GM23248 (cell line): Measurements from ENCODE around the gene VAV2. TPM values are rescaled to one million over a fixed set of nuclear protein-coding genes. Genes with fewer than 3 reads are reported as not detected.

ENCODE experiments used
- DNase-seq: peaks from one replicate; pipeline ENCODE4 v3.0.0-alpha.2; 2015
- H2AFZ ChIP-seq: fragments of 200-600 bp; sonication (generic); 2 replicates; pipeline ENCODE4 v1.6.1; 2016; ENCODE audit warnings: antibody characterized with exemption
- H3F3A ChIP-seq: fragments of 200-600 bp; sonication (generic); 2 replicates; pipeline ENCODE4 v1.6.1; 2016; ENCODE audit warnings: mild to moderate bottlenecking, antibody characterized with exemption, mixed run types; ENCODE audit not compliant: insufficient read depth
- H3K27ac ChIP-seq: fragments of 200-600 bp; sonication (generic); 2 replicates; pipeline ENCODE4 v1.5.1; 2016; ENCODE audit warnings: mild to moderate bottlenecking
- H3K27me3 ChIP-seq: fragments of 200-600 bp; sonication (generic); replicated peaks from 2 replicates; pipeline ENCODE4 v1.6.1; 2016; ENCODE audit warnings: mild to moderate bottlenecking; ENCODE audit not compliant: insufficient read depth
- H3K36me3 ChIP-seq: fragments of 200-600 bp; sonication (generic); 2 replicates; pipeline ENCODE4 v1.6.1; 2016; ENCODE audit warnings: low read depth, mild to moderate bottlenecking
- H3K4me1 ChIP-seq: fragments of 200-600 bp; sonication (generic); 2 replicates; pipeline ENCODE4 v1.6.1; 2016; ENCODE audit warnings: mild to moderate bottlenecking; ENCODE audit not compliant: insufficient read depth
- H3K4me2 ChIP-seq: fragments of 200-600 bp; sonication (generic); one replicate; pipeline ENCODE4 v1.6.1; 2016; ENCODE audit warnings: mild to moderate bottlenecking; ENCODE audit not compliant: unreplicated experiment
- H3K4me3 ChIP-seq: fragments of 200-600 bp; sonication (generic); 2 replicates; pipeline ENCODE4 v1.5.1; 2016; ENCODE audit warnings: mild to moderate bottlenecking
- H3K79me2 ChIP-seq: fragments of 200-600 bp; sonication (generic); 2 replicates; pipeline ENCODE4 v1.6.1; 2016; ENCODE audit warnings: mild to moderate bottlenecking; ENCODE audit not compliant: insufficient read depth
- H3K9ac ChIP-seq: fragments of 200-600 bp; sonication (generic); 2 replicates; pipeline ENCODE4 v1.6.1; 2016; ENCODE audit warnings: mild to moderate bottlenecking
- H3K9me2 ChIP-seq: fragments of 200-600 bp; sonication (generic); 2 replicates; pipeline ENCODE4 v1.6.1; 2016; ENCODE audit warnings: mixed run types, mild to moderate bottlenecking, moderate library complexity; ENCODE audit not compliant: insufficient read depth
- H3K9me3 ChIP-seq: fragments of 200-600 bp; sonication (generic); one replicate; pipeline ENCODE4 v1.6.1; 2017; ENCODE audit warnings: low read depth
- H4K20me1 ChIP-seq: fragments of 200-600 bp; sonication (generic); 2 replicates; pipeline ENCODE4 v1.6.0; 2016; ENCODE audit not compliant: insufficient read depth
- EZH2 ChIP-seq: fragments of 200-600 bp; sonication (generic); IDR thresholded peaks from 2 replicates; pipeline ENCODE4 v1.6.1; 2018; ENCODE audit warnings: antibody characterized with exemption, mild to moderate bottlenecking; ENCODE audit not compliant: insufficient read depth, poor library complexity, severe bottlenecking
- EZH2phosphoT487 ChIP-seq: fragments of 200-600 bp; sonication (generic); IDR thresholded peaks from 2 replicates; pipeline ENCODE4 v1.6.1; 2018; ENCODE audit warnings: antibody characterized with exemption, moderate library complexity, mild to moderate bottlenecking, low read depth; ENCODE audit not compliant: insufficient read depth
- WGBS, 2 experiments: methylation state at CpG; one replicate each; pipeline ENCODE4 v1.1.6; 2015 to 2017; ENCODE audit warnings: low lambda C conversion rate in 2 of 2, low coverage in 1 of 2; ENCODE audit errors: missing lambda C conversion rate in 2 of 2; 5-methylcytosine and 5-hydroxymethylcytosine counted together
- in situ Hi-C: fragments of 300-500 bp; cut with MboI; formaldehyde crosslinking; loops from 2 replicates; pipeline ENCODE4 v1.15.0; 2020
- polyA plus RNA-seq: library from polyadenylated mRNA; unstranded; fragments of >200 nt; fragmentation: Nextera tagmentation; extraction: Ambion mirVana; gene quantifications from 2 replicates; pipeline ENCODE4 v1.2.1, GENCODE V29; 2016
- total RNA-seq: library from RNA; depleted of rRNA; stranded (reverse); fragments of >200 nt; shearing (Covaris generic); gene quantifications from 2 replicates; pipeline ENCODE4 v1.2.3, GENCODE V29; 2014

Gene VAV2
- total and polyA plus RNA-seq, 2 experiments from 2014 or later: 6.7 to 9.0 TPM

DNA sequence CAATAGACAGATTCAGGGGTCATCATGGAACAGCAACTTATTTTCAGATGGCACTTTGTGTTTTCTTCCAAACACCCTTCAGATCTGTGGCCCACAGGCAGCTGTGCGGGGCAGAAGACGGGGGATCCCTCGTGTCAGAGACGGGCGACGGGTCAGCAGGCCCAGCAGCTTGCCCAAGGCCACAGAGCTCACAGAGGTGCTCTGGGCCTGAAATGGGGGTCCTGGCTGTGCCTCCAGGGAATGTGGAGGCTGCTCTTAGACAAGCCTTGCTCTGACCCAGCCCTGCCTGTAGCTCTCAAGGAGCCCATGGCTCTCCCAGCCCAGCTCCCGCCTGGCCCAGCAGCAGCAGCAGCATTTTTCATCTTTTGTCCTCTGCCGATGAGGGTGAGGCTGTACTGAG is 213.0 kb downstream of the VAV2 start:
- TF ChIP-seq EZH2 (no peak), EZH2phosphoT487 (no peak)
- no peaks in the 10 kb centered on the region for H3K79me2 ChIP-seq
- no peak overlapping the region for H3K9ac ChIP-seq
- H3F3A ChIP-seq: no peaks in the 10 kb centered on the region
- no peaks in the 10 kb centered on the region for H3K9me3 ChIP-seq
- in situ Hi-C loops: loop anchor here (25.0 kb wide), 1 partner anchor 333 kb away; no protein-coding TSS in a partner anchor
- H3K4me3 ChIP-seq: no peak overlapping the region
- no peak overlapping the region for H3K4me2 ChIP-seq
- H3K36me3 ChIP-seq: peaks cover 5% of the 10 kb centered on the region; the same call in 1 of the 2 replicates
- H3K27ac ChIP-seq: no peak overlapping the region
- H4K20me1 ChIP-seq: no peaks in the 10 kb centered on the region
- no peak for DNase-seq
- no peaks in the 10 kb centered on the region for H3K9me2 ChIP-seq
- no peak overlapping the region for H2AFZ ChIP-seq
- WGBS, 2 experiments: 87 to 95% methylated on average over 8 of the region's 8 CpGs
- H3K4me1 ChIP-seq: no peaks in the 10 kb centered on the region
- no peaks in the 10 kb centered on the region for H3K27me3 ChIP-seq

DNA sequence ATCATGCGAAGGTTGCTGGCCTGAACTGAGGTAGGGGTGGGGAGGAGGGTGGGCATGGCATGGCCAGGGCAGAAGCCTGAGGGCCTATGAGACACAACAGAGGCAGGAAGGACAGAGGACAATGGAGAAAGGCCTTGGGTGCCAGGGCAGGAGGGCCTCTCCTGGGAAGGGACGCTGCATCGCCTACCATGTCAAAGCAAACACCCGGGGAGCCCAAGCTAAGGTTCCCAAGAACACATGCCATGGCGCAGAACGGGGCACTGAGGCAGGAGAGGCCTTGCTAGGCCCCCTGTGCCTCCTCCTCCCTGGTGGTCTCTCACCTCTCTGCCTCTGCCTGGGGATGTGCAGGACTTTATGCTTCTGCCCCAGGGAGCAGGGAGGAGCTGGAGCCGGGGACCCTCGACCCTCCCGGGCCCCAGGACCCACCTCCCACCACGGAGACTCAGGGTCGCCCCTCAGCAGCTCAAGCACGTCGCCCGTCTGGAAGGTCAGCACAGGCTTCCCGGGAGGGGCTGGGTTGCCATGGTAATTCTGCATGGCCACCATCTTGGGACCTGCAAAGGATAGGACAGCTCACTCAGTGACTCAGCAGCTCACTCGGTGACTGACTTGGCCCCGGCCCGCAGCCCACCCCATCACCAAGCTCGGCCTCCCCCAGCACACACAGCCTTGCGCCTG is 213.6 kb downstream of the VAV2 start:
- DNase-seq: no peak
- Histone ChIP-seq H3K9ac (no peak overlapping the region), H3K4me2 (no peak overlapping the region), H3K9me2 (no peaks in the 10 kb centered on the region), H3K4me3 (no peak overlapping the region), H3F3A (no peaks in the 10 kb centered on the region), H3K36me3 (peaks cover 10% of the 10 kb centered on the region; the same call in 1 of the 2 replicates), H3K27me3 (no peaks in the 10 kb centered on the region), H2AFZ (no peak overlapping the region), H3K4me1 (no peaks in the 10 kb centered on the region), H3K9me3 (no peaks in the 10 kb centered on the region), H4K20me1 (no peaks in the 10 kb centered on the region), H3K79me2 (no peaks in the 10 kb centered on the region), H3K27ac (no peak overlapping the region)
- in situ Hi-C loops: loop anchor here (25.0 kb wide), 1 partner anchor 334 kb away; no protein-coding TSS in a partner anchor
- no peak for TF ChIP-seq EZH2phosphoT487
- no peak for TF ChIP-seq EZH2
- 96% methylated on average over 18 to 20 of the region's 20 CpGs for WGBS, 2 experiments

DNA sequence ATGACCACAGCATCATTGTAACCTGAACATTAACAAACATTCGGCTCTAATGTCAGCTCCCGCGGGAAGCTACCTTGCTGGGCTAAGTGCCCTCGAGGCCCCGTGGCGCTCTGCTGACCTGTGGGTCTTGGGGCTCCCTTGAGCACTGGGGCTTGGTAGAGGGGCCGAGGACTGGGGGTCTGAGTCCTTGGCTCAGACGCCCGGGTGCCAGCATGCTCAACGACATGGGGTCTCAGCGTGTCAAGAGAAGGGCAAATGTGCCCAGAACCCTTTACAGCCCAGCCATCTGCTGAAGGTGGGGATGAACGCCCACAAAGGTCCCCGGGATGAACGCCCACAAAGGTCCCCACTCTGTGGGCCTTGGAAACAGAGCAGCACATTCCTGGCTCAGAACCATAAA is 214.3 kb downstream of the VAV2 start:
- DNase-seq: no peak
- in situ Hi-C loops: loop anchor here (25.0 kb wide), 1 partner anchor 334 kb away; no protein-coding TSS in a partner anchor
- no peak for TF ChIP-seq EZH2
- no peak for TF ChIP-seq EZH2phosphoT487
- Histone ChIP-seq H3K4me2 (no peak overlapping the region), H3K4me1 (no peaks in the 10 kb centered on the region), H3K27me3 (no peaks in the 10 kb centered on the region), H3K9me2 (no peaks in the 10 kb centered on the region), H3F3A (no peaks in the 10 kb centered on the region), H3K79me2 (no peaks in the 10 kb centered on the region), H2AFZ (no peak overlapping the region), H3K4me3 (no peak overlapping the region), H4K20me1 (no peaks in the 10 kb centered on the region), H3K27ac (no peak overlapping the region), H3K9me3 (no peaks in the 10 kb centered on the region), H3K36me3 (peaks cover 10% of the 10 kb centered on the region; the same call in 1 of the 2 replicates), H3K9ac (no peak overlapping the region)
- WGBS, 2 experiments: 94 to 97% methylated on average over 14 of the region's 14 CpGs

DNA sequence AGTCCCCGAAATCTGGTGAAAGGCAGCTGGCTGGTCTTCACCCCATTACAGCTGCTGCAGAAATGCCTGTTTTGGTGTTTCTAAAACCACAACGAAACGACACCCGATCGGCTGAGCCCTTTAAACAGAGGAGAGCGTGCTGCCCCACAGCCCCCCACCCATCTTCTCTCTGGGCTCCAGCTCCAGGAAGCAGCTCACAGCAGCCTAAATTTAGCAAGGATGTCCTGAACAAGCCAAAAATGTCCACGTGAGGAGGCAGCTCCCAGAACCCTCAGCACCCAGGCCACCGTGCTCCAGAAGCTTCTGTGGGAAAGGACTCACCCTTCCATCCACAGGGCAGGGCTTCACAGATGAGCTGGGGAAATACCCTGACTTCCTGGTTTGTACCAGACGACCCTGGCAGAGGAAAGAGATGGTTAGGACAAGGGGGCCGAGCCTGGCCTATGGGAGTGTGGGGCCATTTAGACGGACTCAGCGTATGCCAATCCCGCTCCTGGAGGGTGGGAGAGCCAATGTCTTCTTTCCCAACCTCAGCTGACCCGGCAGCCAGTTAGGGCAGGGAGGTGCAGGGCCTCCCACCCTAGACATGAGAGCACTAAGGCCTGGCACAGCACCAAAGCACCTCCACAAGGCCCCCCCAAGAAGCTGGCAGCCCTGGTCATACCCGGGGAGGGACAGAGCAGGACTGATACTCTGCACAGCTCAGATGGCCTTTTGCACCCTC is 214.9 kb downstream of the VAV2 start:
- no peak overlapping the region for H3K27ac ChIP-seq
- no peak overlapping the region for H3K4me3 ChIP-seq
- peaks cover 10% of the 10 kb centered on the region; the same call in 1 of the 2 replicates for H3K36me3 ChIP-seq
- no peaks in the 10 kb centered on the region for H3K9me3 ChIP-seq
- H3K9me2 ChIP-seq: no peaks in the 10 kb centered on the region
- WGBS, 2 experiments: 89% methylated on average over 15 of the region's 15 CpGs
- H3K27me3 ChIP-seq: no peaks in the 10 kb centered on the region
- H3K4me1 ChIP-seq: no peaks in the 10 kb centered on the region
- H3K4me2 ChIP-seq: no peak overlapping the region
- no peak for DNase-seq
- in situ Hi-C loops: loop anchor here (25.0 kb wide), 1 partner anchor 335 kb away; no protein-coding TSS in a partner anchor
- no peaks in the 10 kb centered on the region for H3F3A ChIP-seq
- H3K79me2 ChIP-seq: no peaks in the 10 kb centered on the region
- no peaks in the 10 kb centered on the region for H4K20me1 ChIP-seq
- no peak overlapping the region for H3K9ac ChIP-seq
- no peak overlapping the region for H2AFZ ChIP-seq
- TF ChIP-seq EZH2 (no peak), EZH2phosphoT487 (no peak)
